HepG2 (cell line): ENCODE data around the gene ALG14. TPM values are rescaled to one million over a fixed set of nuclear protein-coding genes. Genes with fewer than 3 reads are reported as not detected.

Experiments used
- ATAC-seq: fragments of 200-7000 bp; cut with Tn5 transposase; 3 replicates; pipeline ENCODE4 v1.9.1; 2020; ENCODE audit warnings: mild to moderate bottlenecking, moderate library complexity
- BruUV-seq: library from RNA; stranded (reverse); fragments of 400-500 nt; replicated peaks from 2 replicates; lab custom pipeline; 2021; lab: Mats Ljungman, UMichigan
- CTCF ChIA-PET: fragments of 300-600 bp; formaldehyde crosslinking; extraction: SDS; loops from one replicate; lab custom pipeline; 2021; ENCODE audit warnings: low total read pairs, inconsistent platforms, low intra/inter-chr PET ratio; lab: Yijun Ruan, JAX
- POLR2A ChIA-PET: fragments of 350-600 bp; sonication (Branson Sonifier 250); formaldehyde crosslinking; loops from one replicate; lab custom pipeline; 2020; ENCODE audit warnings: antibody characterized with exemption, inconsistent platforms; lab: Yijun Ruan, JAX
- DNase-seq: peaks from one replicate; pipeline ENCODE4 v3.0.0-alpha.2; 2015; ENCODE audit warnings: low spot score
- FAIRE-seq: peaks from 3 replicates; lab custom pipeline; 2011; peaks lifted over from hg19 to GRCh38; lab: Jason Lieb, UNC
- H2AFZ ChIP-seq: one replicate; pipeline ENCODE4 v1.6.1; 2011; ENCODE audit warnings: low read length, inconsistent platforms
- H3K27ac ChIP-seq: fragments of 300-600 bp; 3 replicates; pipeline ENCODE4 v1.8.0; 2011; ENCODE audit warnings: mixed run types, mild to moderate bottlenecking, mixed read lengths, low read length, inconsistent platforms; ENCODE audit not compliant: insufficient read depth; ENCODE audit errors: extremely low read length
- H3K27me3 ChIP-seq, 2 experiments: fragments of 200-600 bp in 1 of 2; 2 replicates in 1 of 2; 3 replicates in 1 of 2; pipeline versions ENCODE4 v1.6.0 to v1.8.0; 2011; ENCODE audit warnings: low read length in 2 of 2, mild to moderate bottlenecking in 2 of 2, moderate library complexity in 2 of 2, inconsistent platforms in 1 of 2; ENCODE audit not compliant: insufficient read depth in 2 of 2, control insufficient read depth in 1 of 2
- H3K36me3 ChIP-seq, 2 experiments: fragments of 200-600 bp in 1 of 2; replicated peaks in 1 of 2; 2 replicates in 1 of 2; 3 replicates in 1 of 2; pipeline versions ENCODE4 v1.5.1 to v1.8.0; 2011; ENCODE audit warnings: low read length in 2 of 2, inconsistent platforms in 1 of 2; ENCODE audit not compliant: insufficient read depth in 2 of 2, control insufficient read depth in 1 of 2
- H3K4me1 ChIP-seq: 2 replicates; pipeline ENCODE4 v1.5.1; 2012; ENCODE audit warnings: low read length, inconsistent platforms; ENCODE audit not compliant: insufficient read depth
- H3K4me2 ChIP-seq: 2 replicates; pipeline ENCODE4 v1.6.0; 2011; ENCODE audit warnings: low read depth, low read length, inconsistent platforms
- H3K4me3 ChIP-seq, 3 experiments: fragments of 200-600 bp in 1 of 3; sonication (generic), shearing (Covaris generic) in 1 of 3; replicated peaks in 1 of 3; 2 replicates each; pipeline ENCODE4 v1.5.1; 2011 to 2016; ENCODE audit warnings: low read length in 3 of 3, inconsistent platforms in 2 of 3, low read depth in 2 of 3, mild to moderate bottlenecking in 2 of 3, control low read depth in 1 of 3, mixed read lengths in 1 of 3; ENCODE audit not compliant: insufficient read depth in 1 of 3
- H3K79me2 ChIP-seq: one replicate; pipeline ENCODE4 v1.6.1; 2011; ENCODE audit warnings: low read length, inconsistent platforms; ENCODE audit not compliant: insufficient read depth
- H3K9ac ChIP-seq: 2 replicates; pipeline ENCODE4 v1.6.0; 2011; ENCODE audit warnings: mild to moderate bottlenecking, low read depth, low read length, inconsistent platforms; ENCODE audit not compliant: insufficient read depth
- H3K9me3 ChIP-seq: 2 replicates; pipeline ENCODE4 v1.5.1; 2012; ENCODE audit warnings: mild to moderate bottlenecking, low read length
- H4K20me1 ChIP-seq: 2 replicates; pipeline ENCODE4 v1.6.0; 2011; ENCODE audit warnings: inconsistent platforms, mild to moderate bottlenecking, low read length, moderate library complexity; ENCODE audit not compliant: insufficient read depth
- ATAD3A ChIP-seq: sonication (generic); formaldehyde crosslinking; IDR thresholded peaks from 2 replicates; pipeline ENCODE4 v1.4.0; 2020; ENCODE audit warnings: missing genetic modification reagents
- ATF1 ChIP-seq: IDR thresholded peaks from 2 replicates; pipeline ENCODE4 v1.6.1; 2016; ENCODE audit warnings: mild to moderate bottlenecking, control low read depth
- ESRRA ChIP-seq: sonication (generic); formaldehyde crosslinking; IDR thresholded peaks from 2 replicates; pipeline ENCODE4 v1.5.1; 2020; ENCODE audit warnings: mild to moderate bottlenecking, low read depth, missing genetic modification reagents
- FLYWCH1 ChIP-seq: sonication (generic); formaldehyde crosslinking; IDR thresholded peaks from 2 replicates; pipeline ENCODE4 v1.8.1; 2023; ENCODE audit warnings: mild to moderate bottlenecking, missing genetic modification reagents
- KDM6A ChIP-seq: IDR thresholded peaks from 2 replicates; pipeline ENCODE4 v1.6.1; 2016; ENCODE audit warnings: low read depth
- KLF11 ChIP-seq: IDR thresholded peaks from 2 replicates; pipeline ENCODE4 v1.6.1; 2016; ENCODE audit warnings: missing compliant biosample characterization
- MYNN ChIP-seq: sonication (generic); formaldehyde crosslinking; IDR thresholded peaks from 2 replicates; pipeline ENCODE4 v1.4.0; 2020; ENCODE audit warnings: mild to moderate bottlenecking, low read depth, missing genetic modification reagents
- PRPF4 ChIP-seq: fragments of 200-400 bp; formaldehyde crosslinking; IDR thresholded peaks from 2 replicates; pipeline ENCODE4 v1.6.1; 2016; ENCODE audit warnings: low read length, low read depth; ENCODE audit not compliant: poor library complexity, severe bottlenecking
- SNAPC2 ChIP-seq: sonication (generic); formaldehyde crosslinking; IDR thresholded peaks from 2 replicates; pipeline ENCODE4 v1.8.1; 2022; ENCODE audit warnings: mild to moderate bottlenecking, missing genetic modification reagents
- SP2 ChIP-seq: sonication (generic); formaldehyde crosslinking; IDR thresholded peaks from 2 replicates; pipeline ENCODE4 v1.5.1; 2020; ENCODE audit warnings: mild to moderate bottlenecking, missing genetic modification reagents
- TRAFD1 ChIP-seq: sonication (generic); formaldehyde crosslinking; IDR thresholded peaks from 2 replicates; pipeline ENCODE4 v1.5.1; 2020; ENCODE audit warnings: missing genetic modification reagents, mild to moderate bottlenecking, borderline replicate concordance
- ZC3H4 ChIP-seq: sonication (generic); formaldehyde crosslinking; IDR thresholded peaks from 2 replicates; pipeline ENCODE4 v1.4.0; 2020; ENCODE audit warnings: missing genetic modification reagents, borderline replicate concordance
- ZMYM3 ChIP-seq: sonication (generic); formaldehyde crosslinking; IDR thresholded peaks from 2 replicates; pipeline ENCODE4 v1.5.1; 2020; ENCODE audit warnings: mild to moderate bottlenecking, missing genetic modification reagents
- ZNF703 ChIP-seq: sonication (generic); formaldehyde crosslinking; IDR thresholded peaks from 2 replicates; pipeline ENCODE4 v1.5.1; 2020; ENCODE audit warnings: missing genetic modification reagents, mild to moderate bottlenecking, moderate library complexity, borderline replicate concordance
- ZNF816 ChIP-seq: sonication (generic); formaldehyde crosslinking; IDR thresholded peaks from 2 replicates; pipeline ENCODE4 v1.8.0; 2022; ENCODE audit warnings: missing genetic modification reagents, mild to moderate bottlenecking, borderline replicate concordance
- WGBS: methylation state at CpG from one replicate; pipeline ENCODE4 v1.1.6; 2017; ENCODE audit warnings: low lambda C conversion rate; 5-methylcytosine and 5-hydroxymethylcytosine counted together
- in situ Hi-C: cut with HindIII; loops from 2 replicates; pipeline ENCODE4 v1.10.0; 2017; ENCODE audit warnings: low pct_unique_long_range_greater_than_20kb; ENCODE audit not compliant: extremely low pct_ligation_motif_present
- intact Hi-C: fragments of 100-400 bp; cut with micrococcal nuclease; formaldehyde crosslinking; loops from one replicate; pipeline ENCODE4 v1.10.0; 2022; ENCODE audit not compliant: unreplicated experiment
- polyA plus RNA-seq, 8 experiments: library from polyadenylated mRNA; depleted of rRNA in 3 of 8; stranded (reverse) in 7 of 8; unstranded in 1 of 8; fragments of >200 nt; fragmentation: Illumina TruSeq in 4 of 8; extraction: Trizol in 4 of 8; gene quantifications; 2 replicates each; pipeline versions ENCODE4 v1.2.1 to v1.2.3, GENCODE V29; 2011 to 2016; ENCODE audit warnings: low read depth in 4 of 8, missing spikeins in 1 of 8, mixed read lengths in 1 of 8; ENCODE audit not compliant: insufficient read depth in 1 of 8
- total RNA-seq, 5 experiments: library from RNA; depleted of rRNA; stranded (reverse); fragments of >200 nt; fragmentation: Illumina TruSeq; extraction: Trizol; gene quantifications; 2 replicates each; pipeline ENCODE4 v1.2.3, GENCODE V29; 2016; ENCODE audit warnings: low read depth in 1 of 5

Gene ALG14
- total and polyA plus RNA-seq, 2 of the 13 experiments (the other 11 are each of a cell fraction or from before 2014, with no cell fraction given), result 4.5 to 12.7 TPM

DNA sequence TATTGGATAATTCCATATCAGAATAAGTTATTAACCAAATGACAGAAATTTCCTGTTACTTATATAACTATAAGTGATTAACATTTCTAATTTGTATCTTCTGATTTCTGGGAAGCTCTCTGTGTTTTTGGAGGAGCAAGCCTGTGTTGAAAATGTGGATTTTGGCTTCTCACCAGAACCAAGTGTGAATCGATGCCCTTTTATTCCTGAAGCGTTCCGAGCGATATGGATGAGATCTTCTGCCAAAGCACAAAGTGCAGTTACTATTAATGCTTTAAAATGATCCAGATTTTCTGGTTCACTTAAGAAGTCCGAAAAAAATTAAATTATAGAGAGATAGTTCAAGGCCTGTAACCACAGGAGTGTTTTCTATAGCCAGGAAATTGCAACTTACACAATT, 22.8 kb downstream of the ALG14 start (continued):
- TF ChIP-seq KLF11 (CRISPR knock-in tag) (no peak), ESRRA (CRISPR knock-in tag) (no peak), ZNF816 (no peak), KDM6A (CRISPR knock-in tag) (no peak)
- TF ChIP-seq, all 625 proteins: peak for 0

- H3K27ac ChIP-seq, result no peak overlapping the region
- no peaks in the 10 kb centered on the region for H4K20me1 ChIP-seq
- intact Hi-C loops (no loop called here), in situ Hi-C loops (loop anchor here (25.0 kb wide), 1 partner anchor 511 kb away; the partner anchor contains the start of gene F3)
- ChIA-PET CTCF (no interaction called here), POLR2A (no interaction called here)
- H3K9me3 ChIP-seq, result no peaks in the 10 kb centered on the region
- FAIRE-seq (no peak), DNase-seq (no peak), ATAC-seq (no peak)
- peaks cover 2% of the 10 kb centered on the region for H3K79me2 ChIP-seq
- H3K4me1 ChIP-seq, result peaks cover under 1% of the 10 kb centered on the region
- H3K4me3 ChIP-seq, result no peak overlapping the region
- TF ChIP-seq TRAFD1 (no peak), ZMYM3 (no peak), PRPF4 (no peak), FLYWCH1 (no peak), SNAPC2 (no peak), MYNN (CRISPR knock-in tag) (no peak), ATF1 (CRISPR knock-in tag) (no peak), ATAD3A (CRISPR knock-in tag) (no peak), ZC3H4 (CRISPR knock-in tag) (no peak), ZNF703 (no peak), SP2 (CRISPR knock-in tag) (no peak)
- no peak overlapping the region for H2AFZ ChIP-seq
- no peak overlapping the region for H3K4me2 ChIP-seq
- no peak overlapping the region for H3K9ac ChIP-seq
- 90% methylated on average over 3 of the region's 3 CpGs for WGBS
- BruUV-seq, result no TSS peak
- no peaks in the 10 kb centered on the region for H3K36me3 ChIP-seq
- no peaks in the 10 kb centered on the region for H3K27me3 ChIP-seq
Measured at GRCh38 chr1:95048317-95048716, 24.4 kb downstream of the ALG14 start.
